OCI-LY3 (cell line): Measurements from ENCODE around the gene ANKS1A.

Source experiments
- EZH2phosphoT487 ChIP-seq: fragments of 200-600 bp; shearing (Covaris generic); IDR thresholded peaks from 2 replicates; pipeline ENCODE4 v1.6.1; 2018; ENCODE audit warnings: antibody characterized with exemption, mixed run types, low read depth
- TF ChIP-seq, protein P1 (sequence below): fragments of 200-600, 300-600 bp; sonication (generic); IDR thresholded peaks from 2 replicates; pipeline ENCODE4 v1.5.1; 2014; ENCODE audit warnings: antibody characterized with exemption, low read length, low read depth

DNA sequence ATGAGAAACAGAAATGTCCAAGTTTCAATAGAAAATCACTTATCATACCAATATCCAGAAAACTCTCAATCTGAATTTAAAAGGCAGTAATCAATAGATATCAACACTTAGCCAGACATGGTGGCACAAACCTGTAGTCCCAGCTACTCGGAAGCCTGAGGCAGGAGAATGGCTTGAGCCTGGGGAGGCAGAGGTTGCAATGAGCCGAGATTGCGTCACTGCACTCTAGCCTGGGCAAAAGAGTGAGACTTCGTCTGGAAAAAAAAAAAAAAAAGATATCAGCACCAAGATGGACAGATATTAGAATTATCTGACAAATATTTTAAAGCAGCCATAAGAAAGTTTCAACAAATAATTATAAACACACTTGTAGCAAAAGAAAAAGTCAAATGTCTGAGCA lies 205.1 kb downstream of the ANKS1A start:
- no peak for TF ChIP-seq EZH2phosphoT487
- TF ChIP-seq, protein P1, sequence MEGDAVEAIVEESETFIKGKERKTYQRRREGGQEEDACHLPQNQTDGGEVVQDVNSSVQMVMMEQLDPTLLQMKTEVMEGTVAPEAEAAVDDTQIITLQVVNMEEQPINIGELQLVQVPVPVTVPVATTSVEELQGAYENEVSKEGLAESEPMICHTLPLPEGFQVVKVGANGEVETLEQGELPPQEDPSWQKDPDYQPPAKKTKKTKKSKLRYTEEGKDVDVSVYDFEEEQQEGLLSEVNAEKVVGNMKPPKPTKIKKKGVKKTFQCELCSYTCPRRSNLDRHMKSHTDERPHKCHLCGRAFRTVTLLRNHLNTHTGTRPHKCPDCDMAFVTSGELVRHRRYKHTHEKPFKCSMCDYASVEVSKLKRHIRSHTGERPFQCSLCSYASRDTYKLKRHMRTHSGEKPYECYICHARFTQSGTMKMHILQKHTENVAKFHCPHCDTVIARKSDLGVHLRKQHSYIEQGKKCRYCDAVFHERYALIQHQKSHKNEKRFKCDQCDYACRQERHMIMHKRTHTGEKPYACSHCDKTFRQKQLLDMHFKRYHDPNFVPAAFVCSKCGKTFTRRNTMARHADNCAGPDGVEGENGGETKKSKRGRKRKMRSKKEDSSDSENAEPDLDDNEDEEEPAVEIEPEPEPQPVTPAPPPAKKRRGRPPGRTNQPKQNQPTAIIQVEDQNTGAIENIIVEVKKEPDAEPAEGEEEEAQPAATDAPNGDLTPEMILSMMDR, result no peak
